Activated CD4-positive, alpha-beta T cell treated with anti-CD3 and anti-CD28 coated beads, Interleukin-2, amount 50 U/mL, for 16 hours (primary cell): ENCODE data around the gene JPH4.

Experiments
- DNase-seq: peaks from one replicate; pipeline ENCODE4 v3.0.0-alpha.2; 2020

The JPH4 gene

DNA sequence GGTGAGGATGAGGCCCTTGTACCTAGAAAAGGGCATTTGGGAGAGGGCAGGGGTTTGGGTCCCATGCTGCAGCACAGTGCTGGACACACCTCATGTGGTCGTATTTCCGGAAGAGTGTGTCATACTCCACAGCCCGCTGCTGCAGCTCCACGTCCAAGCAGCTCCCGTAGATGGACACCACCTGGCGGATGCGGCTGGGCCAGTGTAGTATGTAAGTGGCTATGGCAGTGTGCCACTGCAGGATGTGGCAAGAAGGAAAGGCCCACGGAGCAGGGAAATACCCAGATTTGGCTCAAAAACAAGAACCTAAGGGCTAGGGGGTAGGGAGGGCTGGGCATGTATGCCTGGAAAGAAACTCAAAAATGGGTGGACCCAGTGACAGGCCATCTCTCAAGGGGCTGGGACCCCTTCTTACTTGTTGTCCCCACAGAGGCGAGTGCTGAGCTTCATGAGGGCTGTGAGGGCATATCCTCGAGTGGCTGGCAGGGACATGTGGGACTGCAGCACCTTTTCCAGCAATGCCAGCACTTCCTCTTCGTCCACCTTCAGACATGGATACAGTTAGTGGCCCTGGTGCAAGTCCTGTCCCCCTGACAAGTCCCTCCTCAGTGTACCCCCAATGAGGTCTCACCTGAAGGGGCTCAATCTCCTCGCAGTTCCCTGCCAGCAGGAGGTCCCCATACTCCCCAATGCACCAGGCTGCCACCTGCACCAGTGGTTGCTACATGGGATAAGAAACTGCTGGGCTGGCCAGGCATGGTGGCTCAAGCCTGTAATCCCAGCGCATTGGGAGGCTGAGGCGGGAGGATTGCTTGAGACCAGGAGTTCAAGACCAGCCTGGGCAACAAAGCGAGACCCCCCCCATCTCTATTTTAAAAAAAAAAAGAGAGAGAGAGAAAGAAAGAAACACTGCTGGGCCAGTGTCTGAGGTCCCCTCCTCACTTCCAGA is 16.4 kb downstream of the JPH4 start:
- no peak for DNase-seq

DNA sequence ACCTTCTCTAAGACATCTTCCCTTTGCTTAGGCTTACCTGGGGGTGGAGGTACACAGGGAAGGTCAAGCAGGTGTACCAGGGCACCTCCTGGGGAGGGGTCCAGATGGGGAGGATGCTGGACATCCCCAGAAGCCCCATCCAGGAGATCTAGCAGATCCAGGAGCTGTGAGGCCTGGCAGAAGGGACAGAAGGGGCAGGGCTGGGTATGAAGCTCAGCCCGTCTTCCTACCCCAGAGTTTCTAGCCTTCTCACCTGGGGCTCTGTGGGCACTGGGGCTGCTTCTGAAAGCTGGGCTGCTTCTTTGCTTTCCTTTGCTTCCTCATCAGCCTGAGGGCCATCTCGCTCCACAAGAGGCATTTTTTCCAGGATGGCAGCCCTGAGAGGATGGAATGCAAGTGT is 17.3 kb downstream of the JPH4 start:
- no peak for DNase-seq

- DNase-seq = no peak
These were observed 18.6 kb downstream of the JPH4 start for GRCh38 chr14:23559926-23560520.

DNA sequence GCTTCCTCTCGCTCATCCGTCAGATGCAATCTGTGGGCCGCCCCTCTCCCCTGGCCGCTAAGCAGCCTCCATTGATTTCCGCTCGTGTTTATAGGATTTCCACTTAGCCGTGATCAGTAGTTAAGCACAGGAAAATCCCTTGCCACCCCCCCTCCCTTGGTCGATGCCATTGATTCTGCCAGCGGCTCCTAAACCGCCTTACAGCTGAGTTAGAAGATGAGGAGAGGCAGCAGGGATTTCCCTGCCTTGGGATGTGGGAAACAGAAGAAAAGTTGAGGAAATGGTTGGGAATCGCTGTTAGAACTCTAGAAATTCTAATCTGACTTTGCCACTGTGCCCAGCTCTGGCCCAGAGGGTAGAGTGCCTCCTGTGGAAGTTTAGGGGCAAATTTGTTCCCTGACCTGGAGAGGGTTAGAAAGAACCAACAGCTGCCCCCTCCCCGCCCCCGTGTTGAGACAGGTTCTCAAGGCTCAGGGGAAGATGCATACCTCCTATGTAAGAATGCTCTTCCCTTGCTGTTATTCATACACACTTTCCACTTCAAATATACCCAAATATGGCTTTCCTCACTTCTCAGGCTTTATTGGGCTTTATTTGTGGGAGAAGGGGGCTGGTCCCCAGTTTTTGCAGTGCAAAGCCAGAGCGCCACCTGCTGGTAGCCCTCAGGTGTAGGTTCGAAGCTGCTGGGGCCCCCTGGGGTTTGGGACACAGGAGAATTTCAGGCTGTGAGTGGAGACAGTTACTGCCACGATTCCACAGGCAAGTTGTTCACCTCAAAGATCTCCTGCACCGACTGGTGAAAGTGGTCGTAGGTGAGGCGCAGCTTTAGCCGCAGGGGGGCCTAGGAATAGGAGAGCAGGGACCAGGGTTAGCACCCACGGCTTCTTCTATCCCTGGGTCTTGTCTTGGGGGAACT is 19.3 kb downstream of the JPH4 start:
- DNase-seq = peak; percentile 61

DNA sequence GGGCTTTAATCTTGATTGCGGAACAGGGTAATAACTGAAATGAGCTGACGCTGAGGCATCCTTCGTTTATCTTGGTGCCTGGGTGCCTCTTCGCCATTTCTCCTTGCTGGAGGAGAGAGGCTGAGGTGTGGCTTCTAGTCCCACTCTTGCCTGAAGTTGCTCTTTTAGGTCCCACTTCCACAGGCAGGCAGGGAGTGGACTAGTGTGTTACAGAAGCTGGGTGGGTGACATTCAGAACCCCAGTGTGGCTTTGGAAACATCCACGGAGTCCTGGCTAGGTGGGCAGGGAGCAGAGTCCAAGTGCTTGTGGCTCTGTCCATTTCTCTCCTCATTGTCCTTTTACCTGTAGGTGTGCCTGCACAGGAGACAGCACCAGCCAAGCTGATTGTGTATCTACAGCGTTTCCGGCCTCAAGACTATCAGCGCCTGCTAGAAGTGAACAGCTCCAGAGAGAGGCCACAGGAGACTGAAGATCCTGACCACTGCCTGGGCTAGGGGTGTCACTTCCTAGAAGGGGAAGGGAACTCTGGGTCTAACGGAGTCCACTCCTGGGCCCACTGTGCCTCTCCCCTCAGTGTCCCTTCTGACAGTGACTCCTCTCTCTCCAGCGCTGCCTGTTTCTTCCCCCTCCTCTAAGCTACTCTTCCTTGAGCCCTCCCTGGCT is 20.1 kb downstream of the JPH4 start:
- DNase-seq = no peak

DNA sequence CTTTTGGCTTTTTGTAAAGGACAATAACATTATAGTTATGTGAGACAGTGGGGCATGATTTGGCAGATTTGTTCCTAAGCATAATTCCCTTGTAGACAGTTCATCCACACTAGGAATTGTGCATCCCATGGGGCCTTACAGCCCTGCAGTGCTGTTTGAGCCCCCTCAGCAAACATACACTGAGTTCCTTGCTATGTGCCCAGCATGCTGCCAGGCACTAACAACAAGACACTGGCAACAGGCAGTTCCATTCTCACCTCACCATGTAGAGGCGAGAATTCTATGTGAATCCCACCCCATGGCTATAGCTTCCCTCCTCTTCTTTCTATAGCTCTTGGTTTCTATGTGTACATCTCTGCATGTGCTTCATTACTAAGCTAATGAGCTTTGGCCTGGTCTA is 20.6 kb downstream of the JPH4 start:
- no peak for DNase-seq

- no peak for DNase-seq
These were observed 21.1 kb downstream of the JPH4 start for GRCh38 chr14:23557521-23557920.

DNA sequence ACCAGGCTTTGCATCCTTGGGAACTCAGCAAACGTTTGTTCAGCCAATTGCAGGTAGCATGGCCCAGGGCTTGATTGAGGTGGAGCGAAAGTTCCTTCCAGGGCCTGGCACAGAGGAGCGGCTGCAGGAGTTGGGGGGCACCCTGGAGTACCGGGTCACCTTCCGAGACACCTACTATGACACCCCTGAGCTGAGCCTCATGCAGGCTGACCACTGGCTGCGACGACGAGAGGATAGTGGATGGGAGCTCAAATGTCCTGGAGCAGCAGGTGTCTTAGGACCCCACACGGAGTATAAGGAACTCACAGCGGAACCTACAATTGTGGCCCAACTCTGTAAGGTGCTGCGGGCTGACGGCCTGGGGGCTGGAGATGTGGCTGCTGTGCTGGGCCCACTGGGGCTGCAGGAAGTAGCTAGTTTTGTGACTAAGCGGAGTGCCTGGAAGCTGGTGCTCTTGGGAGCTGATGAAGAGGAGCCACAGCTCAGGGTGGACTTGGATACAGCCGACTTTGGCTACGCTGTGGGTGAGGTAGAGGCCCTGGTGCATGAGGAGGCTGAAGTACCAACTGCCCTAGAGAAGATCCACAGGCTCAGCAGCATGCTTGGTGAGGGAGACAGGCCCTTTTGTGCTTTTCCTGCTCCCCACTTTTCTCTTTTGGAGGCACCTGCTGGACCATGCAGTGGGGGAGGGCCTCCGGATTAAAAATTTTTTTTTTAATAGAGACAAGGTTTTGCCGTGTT is 21.7 kb downstream of the JPH4 start:
- no peak for DNase-seq

DNA sequence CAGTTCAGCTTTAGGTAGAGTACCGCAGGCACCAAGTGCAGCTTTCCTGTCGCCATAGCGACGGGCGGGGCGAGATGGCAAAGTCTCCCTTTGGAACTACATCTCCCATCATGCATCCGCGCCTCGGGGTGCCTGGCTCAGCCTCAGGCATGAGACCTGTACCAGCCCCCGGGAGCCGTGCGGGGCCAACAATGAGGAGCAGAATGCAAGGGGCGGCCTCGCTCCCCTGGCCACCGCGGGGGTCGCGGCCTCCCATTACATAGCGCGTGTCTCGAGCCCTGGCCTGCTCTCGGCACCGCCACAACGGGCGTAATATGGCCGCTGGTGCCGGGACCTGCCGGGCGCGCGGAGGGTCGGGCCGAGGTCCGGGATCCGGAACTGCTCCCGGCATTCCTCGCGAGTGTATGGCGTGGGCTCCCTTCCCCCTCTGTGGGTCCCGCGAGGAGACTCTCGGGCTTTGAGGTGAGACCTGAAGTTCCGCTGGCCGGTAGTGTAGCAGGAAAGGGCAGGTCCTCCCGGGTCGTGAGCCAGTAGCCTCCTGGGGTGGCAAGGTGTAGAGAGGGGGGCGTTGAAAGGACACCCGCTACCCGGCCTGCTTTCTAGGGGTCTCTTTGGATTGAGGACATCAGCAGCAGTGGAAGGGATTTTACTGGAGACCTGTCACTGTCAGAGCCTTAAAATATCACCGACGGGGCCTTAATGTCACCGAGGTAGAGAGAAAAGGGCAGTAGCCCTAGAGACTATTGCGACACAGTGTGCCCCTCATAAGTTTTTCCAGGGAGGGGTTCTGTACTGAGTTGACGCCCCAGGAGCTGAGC is 22.5 kb downstream of the JPH4 start, which contains the start of gene THTPA:
Gene THTPA (plus strand): TSS at position 390 of the 818 bp plus-strand sequence. CDS start 487 bp downstream, outside the sequence.
- peak; percentile 95 for DNase-seq

DNA sequence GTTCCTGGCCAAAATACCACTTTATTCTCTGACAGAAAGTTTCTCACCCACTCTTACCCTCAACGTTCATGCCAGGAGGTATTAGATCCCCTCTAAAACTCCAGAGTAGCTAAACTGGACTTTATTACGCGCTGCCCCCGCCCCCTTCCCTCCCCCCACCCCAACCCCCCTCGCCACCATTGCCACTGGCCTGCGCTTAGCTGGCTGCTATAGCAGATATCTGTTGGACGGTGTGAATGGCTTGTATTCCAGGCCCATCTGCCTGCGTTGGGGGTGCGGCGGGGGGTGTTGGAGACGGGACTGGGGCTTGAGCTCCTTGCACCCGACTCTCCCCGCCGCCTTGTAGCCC is 23.1 kb downstream of the JPH4 start:
- DNase-seq = no peak

GRCh38 chr14:23551266-23552028 is 27.1 kb downstream of the JPH4 start, which contains the start of gene ZFHX2:
Gene ZFHX2, minus strand, starts transcription at chr14:23551765. Its CDS starts 16,440 bp downstream, at chr14:23535325.
- DNase-seq = peak; percentile 85

DNA sequence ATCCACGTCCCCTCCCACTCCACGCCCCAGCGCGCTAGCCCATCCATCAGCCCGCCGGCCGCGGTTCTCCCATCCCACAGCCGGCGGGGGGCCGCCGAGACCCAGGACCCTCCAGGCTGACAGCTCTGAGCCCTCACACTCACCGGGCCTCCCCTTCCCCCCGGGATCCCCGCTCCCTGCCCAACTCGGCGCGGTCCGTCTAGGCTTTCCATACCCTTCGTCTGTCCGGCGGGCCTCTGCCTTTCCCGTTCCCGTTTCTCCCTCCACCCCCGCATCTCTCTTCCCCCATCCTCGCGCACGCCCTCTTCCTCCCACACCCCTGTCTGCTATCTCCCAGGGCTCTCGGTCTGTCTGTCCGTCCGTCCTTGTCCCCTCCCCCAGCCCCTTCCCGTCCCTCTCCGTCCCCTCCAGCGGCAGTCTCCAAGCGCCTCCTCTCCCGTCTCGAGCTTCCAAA is 27.8 kb downstream of the JPH4 start:
- no peak for DNase-seq

DNA sequence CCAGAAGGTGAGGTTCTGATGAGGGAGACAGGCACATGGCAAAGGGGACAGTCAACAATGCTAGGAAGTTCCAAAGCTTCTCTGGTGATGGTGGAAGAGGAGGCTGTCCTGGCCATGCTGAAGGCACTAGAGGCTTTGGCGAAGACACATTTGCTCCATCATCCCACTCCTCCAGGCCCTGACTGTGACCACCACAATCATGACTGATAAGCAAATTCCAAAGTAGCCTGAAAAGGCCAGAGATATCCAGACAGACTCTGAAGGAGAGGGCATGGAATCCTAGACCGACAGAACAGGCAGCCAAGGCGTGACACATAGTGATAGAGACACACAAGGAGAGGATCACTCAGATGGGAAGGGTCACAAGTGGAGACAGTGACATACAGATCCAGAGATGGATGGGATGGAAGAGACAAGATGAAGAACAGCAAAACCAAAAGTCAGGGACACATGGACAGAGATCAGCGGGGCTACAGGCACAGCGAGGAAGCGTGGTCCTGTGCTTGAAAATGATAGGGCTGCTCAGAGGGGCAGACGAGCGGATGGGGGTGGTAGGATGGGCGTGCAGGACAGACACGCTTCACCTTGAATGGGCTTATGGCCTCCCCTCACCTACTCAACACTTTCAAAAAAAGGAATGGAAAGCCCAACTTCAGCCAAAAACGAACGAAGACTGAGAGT is 28.3 kb downstream of the JPH4 start:
- DNase-seq = no peak

- no peak for DNase-seq
These were observed 30.0 kb downstream of the JPH4 start for GRCh38 chr14:23548351-23549318.

DNA sequence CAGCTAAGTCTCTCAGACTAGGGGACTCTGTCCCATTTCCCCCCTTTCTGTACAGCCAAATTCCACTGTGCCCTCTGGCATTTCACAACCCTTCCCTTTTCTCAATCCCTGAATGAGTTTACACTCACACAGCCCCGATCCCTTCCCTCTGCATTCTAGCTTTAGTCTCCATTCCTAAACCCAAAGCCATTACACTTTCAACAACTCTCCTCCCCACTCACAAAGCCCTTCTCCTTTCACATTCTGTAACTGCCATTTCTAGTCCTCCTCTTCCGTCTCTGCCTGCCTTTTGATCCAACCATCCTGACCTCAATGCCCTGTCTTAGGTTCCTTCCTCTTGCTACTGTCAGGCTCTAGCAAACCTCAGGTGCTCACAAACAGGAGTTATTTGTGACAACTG is 30.7 kb downstream of the JPH4 start:
- DNase-seq = no peak

GRCh38 chr14:23546450-23547035 is 32.0 kb downstream of the JPH4 start:
- no peak for DNase-seq

DNA sequence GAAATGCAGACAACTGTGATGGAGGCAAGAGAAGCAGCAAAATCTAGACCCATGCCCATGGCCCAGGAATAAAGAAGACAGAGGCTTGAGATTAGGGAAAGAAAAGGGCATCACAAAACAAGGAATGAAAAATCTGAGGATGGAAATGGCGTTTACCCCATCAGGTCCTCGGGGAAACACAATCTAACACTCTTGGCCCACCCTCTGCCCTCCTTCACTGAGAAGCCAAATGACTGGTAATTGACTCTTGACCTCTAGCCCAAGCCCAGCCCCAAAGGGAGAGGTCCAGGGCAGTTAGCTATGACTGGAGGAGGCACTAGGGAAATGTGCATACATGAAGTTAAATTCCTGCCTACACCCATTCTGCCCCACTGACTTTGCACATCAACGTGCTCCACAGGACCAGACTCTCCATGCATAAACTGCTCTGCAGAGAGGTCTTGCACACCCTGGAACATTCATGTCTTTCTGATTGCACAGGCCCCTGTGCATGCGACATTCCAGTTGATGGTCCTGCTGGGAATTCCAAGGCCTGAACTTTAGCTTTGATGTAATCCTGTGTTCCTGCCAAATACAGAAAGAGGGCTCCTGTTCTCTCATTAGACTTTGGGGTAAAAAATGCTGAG is 32.7 kb downstream of the JPH4 start:
- DNase-seq = no peak
